Metanephros (tissue), 2 donors: ENCODE measurements around the gene ANKRD12. TPM values are rescaled to one million over a fixed set of nuclear protein-coding genes. Genes with fewer than 3 reads are reported as not detected.

Experiments
- small RNA-seq: library from RNA; depleted of rRNA; stranded (forward); fragments of <200 nt; gene quantifications from one replicate; pipeline ENCODE3, GENCODE V24; 2014; ENCODE audit warnings: low replicate concordance
- total RNA-seq: library from RNA; depleted of rRNA; stranded (reverse); fragments of >200 nt; gene quantifications from one replicate; pipeline ENCODE4 v1.2.3, GENCODE V29; 2014

Gene ANKRD12
- total RNA-seq = 46.5 TPM

DNA sequence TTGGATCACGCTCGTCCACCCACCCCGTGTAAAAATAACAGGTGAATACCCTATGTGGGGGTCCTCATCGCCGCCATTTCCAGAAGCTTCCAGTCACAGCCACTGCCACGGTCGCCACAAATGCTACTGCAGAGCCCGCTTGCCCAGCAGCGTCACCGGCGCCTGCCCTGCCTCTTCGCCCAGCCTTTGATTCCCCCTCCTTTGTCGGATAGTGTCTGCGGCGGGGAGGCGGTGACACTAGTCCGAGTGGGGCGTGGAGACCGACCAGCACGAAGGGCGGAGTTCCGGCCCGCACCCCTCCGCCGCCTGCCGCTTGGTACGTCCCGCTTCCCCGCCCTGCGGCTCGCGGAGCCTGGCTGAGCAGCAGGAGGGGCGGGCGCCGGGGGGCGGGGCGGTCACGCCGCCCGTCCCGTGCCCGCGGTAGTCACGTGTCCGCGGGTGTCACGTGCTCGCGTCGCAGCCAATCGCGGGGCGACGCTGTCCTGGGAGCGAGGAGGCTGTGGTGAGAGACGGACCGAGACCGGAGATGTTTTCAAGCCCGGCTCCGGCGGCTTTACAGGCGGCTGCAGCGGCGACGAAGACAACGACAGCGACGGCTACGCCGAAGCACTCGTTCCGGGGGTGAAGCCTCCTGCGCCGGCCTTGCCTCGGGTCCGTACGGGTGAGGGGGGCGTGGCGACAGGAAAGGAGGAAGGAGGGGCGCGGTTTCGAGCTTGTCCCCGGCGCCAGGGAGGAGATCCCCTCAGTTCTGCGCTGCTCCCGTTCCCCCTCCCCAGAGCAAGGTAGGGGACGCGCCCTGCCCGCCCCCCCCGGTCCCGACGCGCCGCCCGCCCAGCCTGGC lies at the start of gene ANKRD12:
Gene ANKRD12 (plus strand): TSS at position 467 of the 841 bp plus-strand sequence. CDS start 45,652 bp downstream, outside the sequence.

DNA sequence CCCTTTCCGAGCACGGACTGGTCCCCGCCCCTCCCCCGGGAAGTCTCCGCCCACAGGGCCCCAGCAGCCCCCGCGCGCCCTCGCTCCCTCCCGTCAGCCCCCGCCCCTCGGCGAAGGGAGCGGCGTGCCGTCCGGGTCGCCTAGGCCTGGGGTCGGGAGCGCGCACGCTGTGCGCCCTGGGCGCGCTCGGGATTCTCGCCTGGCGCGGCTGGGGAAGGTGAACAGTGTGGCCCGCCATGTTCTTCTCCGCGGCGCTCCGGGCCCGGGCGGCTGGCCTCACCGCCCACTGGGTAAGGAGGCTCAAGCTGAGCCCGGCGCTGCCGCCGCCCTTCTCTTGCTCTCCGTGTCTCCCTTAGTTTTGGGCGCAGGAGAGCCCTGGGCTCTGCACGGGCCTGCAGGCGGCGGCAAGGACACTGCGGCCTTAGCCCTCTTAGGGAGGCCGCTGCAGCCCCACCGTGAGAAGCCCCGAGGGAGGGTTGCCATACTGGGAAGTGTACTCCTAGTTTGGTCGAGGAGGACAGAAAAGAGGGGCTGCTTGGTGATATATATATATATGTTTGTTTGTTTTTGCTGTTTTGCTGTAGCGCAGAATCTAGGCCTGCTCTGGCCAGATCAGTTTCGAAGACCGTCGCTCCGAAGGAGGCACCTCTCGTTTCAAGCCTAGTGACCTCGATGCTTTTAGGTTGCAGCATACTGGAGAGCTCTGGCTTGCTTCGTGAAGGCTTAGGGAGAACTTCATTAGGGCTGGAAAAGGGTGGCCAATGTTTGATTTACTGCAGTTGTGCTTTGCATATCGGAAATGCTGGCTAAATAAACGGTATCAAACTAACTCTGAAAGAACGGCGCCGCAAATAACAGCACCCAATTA lies 33.8 kb upstream of the ANKRD12 start, which contains the start of gene NDUFV2:
Gene NDUFV2 (plus strand): TSS at position 192 of the 868 bp plus-strand sequence. CDS start 45 bp downstream, at position 237.

DNA sequence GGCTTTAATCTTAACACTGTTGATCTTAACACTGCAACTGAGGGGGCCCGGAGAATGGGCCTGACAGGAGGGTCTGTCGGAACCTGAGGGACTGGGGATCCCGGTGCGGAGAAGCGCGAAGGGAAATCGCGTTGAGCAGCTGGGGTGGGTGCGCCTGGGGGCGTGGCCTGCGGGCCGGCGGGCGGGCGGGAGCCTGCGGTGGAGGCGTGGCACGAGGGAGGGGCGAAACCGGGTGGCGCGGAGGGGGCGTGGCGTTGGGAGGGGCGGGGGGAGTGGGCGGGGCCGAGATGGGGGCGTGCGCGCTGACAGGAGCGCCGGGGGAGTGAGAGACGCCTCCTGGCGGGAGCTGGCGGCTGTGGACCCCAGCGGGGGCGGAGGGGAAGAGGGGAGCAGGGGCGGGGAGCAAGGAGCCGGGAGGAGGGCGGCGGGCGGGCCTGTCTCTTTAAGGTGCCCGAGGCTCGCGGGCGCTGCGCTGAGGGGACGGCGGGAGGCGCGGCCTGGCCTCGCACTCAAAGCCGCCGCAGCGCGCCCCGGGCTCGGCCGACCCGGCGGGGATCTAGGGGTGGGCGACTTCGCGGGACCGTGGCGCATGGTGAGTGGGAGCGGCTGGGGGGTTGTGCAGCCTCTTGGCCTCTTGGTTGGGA lies 197.9 kb downstream of the ANKRD12 start, which contains the start of gene TWSG1:
Gene TWSG1 (plus strand): TSS at position 445 of the 644 bp plus-strand sequence. CDS start 2,457 bp downstream, outside the sequence.

Small RNAs within 50 kb of the gene (small RNA-seq; reads per million reads assigned to genes)
- gene RF00019 = not detected

Other genes with a start within 250 kb of the ANKRD12 start
- 104 TPM for gene NDUFV2, start 34.1 kb upstream of the ANKRD12 start, total RNA-seq
- gene TWSG1, start 198.0 kb downstream of the ANKRD12 start, total RNA-seq = 73.7 TPM